GM18951 (cell line): Measurements from ENCODE around the gene NAGLU.
"Not testable (repeated sequence)": the region's sequence is repeated elsewhere in the genome, so short reads cannot be mapped to it uniquely, and the experiment has no call there.

Experiments used
- POLR2A ChIP-seq: IDR thresholded peaks from 4 replicates; pipeline ENCODE4 v1.6.1; 2011; ENCODE audit warnings: mild to moderate bottlenecking; ENCODE audit not compliant: insufficient read length, insufficient read depth; ENCODE audit errors: extremely low read depth
- in situ Hi-C: fragments of 300-500 bp; cut with MboI; formaldehyde crosslinking; loops from one replicate; pipeline ENCODE4 v1.12.0; 2022; ENCODE audit warnings: low sequenced_read_pairs, mixed read lengths, inconsistent platforms; ENCODE audit not compliant: unreplicated experiment

The NAGLU gene

GRCh38 chr17:42526031-42526444, 10.0 kb upstream of the NAGLU start:
- in situ Hi-C loops = loop anchor here (5.0 kb wide), 2 partner anchors 89 to 204 kb away; no protein-coding TSS in a partner anchor
- no peak for TF ChIP-seq POLR2A

GRCh38 chr17:42527932-42528331, 8.1 kb upstream of the NAGLU start:
- in situ Hi-C loops = loop anchor here (5.0 kb wide), 2 partner anchors 91 to 206 kb away; no protein-coding TSS in a partner anchor
- TF ChIP-seq POLR2A = no peak

- TF ChIP-seq POLR2A = no peak
- in situ Hi-C loops = loop anchor here (5.0 kb wide), 2 partner anchors 92 to 207 kb away; no protein-coding TSS in a partner anchor
Observed at GRCh38 chr17:42529061-42529460, 7.0 kb upstream of the NAGLU start.

GRCh38 chr17:42530952-42531454, 5.0 kb upstream of the NAGLU start:
- in situ Hi-C loops = no loop called here

GRCh38 chr17:42531455-42532354, 4.3 kb upstream of the NAGLU start:
- in situ Hi-C loops = no loop called here
- peak; percentile 50 for TF ChIP-seq POLR2A

More at GRCh38 chr17:42530952-42531454, 5.0 kb upstream of the NAGLU start:
- no peak for TF ChIP-seq POLR2A

GRCh38 chr17:42535155-42536047, 640 bp upstream of the NAGLU start:
- TF ChIP-seq POLR2A = no peak
- in situ Hi-C loops = no loop called here

- peak; percentile 55 for TF ChIP-seq POLR2A
- in situ Hi-C loops = no loop called here
Observed at GRCh38 chr17:42536372-42537155, 523 bp downstream of the NAGLU start.

- no peak for TF ChIP-seq POLR2A
- in situ Hi-C loops = no loop called here
Observed at GRCh38 chr17:42537156-42537805, 1.2 kb downstream of the NAGLU start.

- TF ChIP-seq POLR2A = no peak
- in situ Hi-C loops = no loop called here
Observed at GRCh38 chr17:42537826-42538451, 1.9 kb downstream of the NAGLU start.

- in situ Hi-C loops = no loop called here
Observed at GRCh38 chr17:42538482-42538881, 2.4 kb downstream of the NAGLU start.

GRCh38 chr17:42540558-42540957, 4.5 kb downstream of the NAGLU start:
- in situ Hi-C loops = not testable (repeated sequence)

More at GRCh38 chr17:42538482-42538881, 2.4 kb downstream of the NAGLU start:
- TF ChIP-seq POLR2A = no peak

GRCh38 chr17:42541041-42541833, 5.2 kb downstream of the NAGLU start:
- in situ Hi-C loops = no loop called here
- no peak for TF ChIP-seq POLR2A
